HCT116 (cell line): Measurements from ENCODE around the gene CDCP1. TPM values are rescaled to one million over a fixed set of nuclear protein-coding genes. Genes with fewer than 3 reads are reported as not detected.

Experiments
- ATAC-seq: fragments of 200-7000 bp; cut with Tn5 transposase; 2 replicates; pipeline ENCODE4 v1.9.1; 2020; ENCODE audit warnings: mild to moderate bottlenecking, moderate library complexity
- Bru-seq: library from RNA; stranded (reverse); fragments of 400-500 nt; gene quantifications from one replicate; lab custom pipeline; 2021; lab: Mats Ljungman, UMichigan
- BruChase-seq, 2 experiments: library from RNA; stranded (reverse); fragments of 400-500 nt; gene quantifications; one replicate each; lab custom pipeline; 2021; lab: Mats Ljungman, UMichigan
- BruUV-seq: library from RNA; stranded (reverse); fragments of 400-500 nt; replicated peaks from 2 replicates; lab custom pipeline; 2021; lab: Mats Ljungman, UMichigan
- CTCF ChIA-PET: fragments of 300-600 bp; sonication (Branson Sonifier 250); formaldehyde crosslinking; loops from one replicate; lab custom pipeline; 2021; ENCODE audit warnings: antibody characterized with exemption; lab: Charles Lee
- POLR2A ChIA-PET: fragments of 300-600, 350-600 bp; sonication (Branson Sonifier 250); formaldehyde crosslinking; loops from one replicate; lab custom pipeline; 2021; ENCODE audit warnings: antibody characterized with exemption; lab: Charles Lee
- RAD21 ChIA-PET, 2 experiments: fragments of 300-600 bp; sonication (Branson Sonifier 250); formaldehyde crosslinking; loops; one replicate each; lab custom pipeline; 2023; ENCODE audit warnings: low total read pairs in 2 of 2; ENCODE audit not compliant: uncharacterized antibody in 2 of 2, unreplicated experiment in 2 of 2, low non-redundant PET in 1 of 2; lab: Charles Lee
- DNase-seq: peaks from one replicate; pipeline ENCODE4 v3.0.0-alpha.2; 2010; ENCODE audit warnings: low read depth, low spot score
- H2AFZ ChIP-seq: fragments of 200-600 bp; shearing (Covaris generic), sonication (generic); 2 replicates; pipeline ENCODE4 v1.6.1; 2017; ENCODE audit warnings: low read depth, mixed run types, mixed read lengths, antibody characterized with exemption, low read length; ENCODE audit not compliant: poor library complexity, severe bottlenecking
- H3K27ac ChIP-seq: 2 replicates; pipeline ENCODE4 v1.5.1; 2012; ENCODE audit warnings: low read depth, low read length
- H3K27me3 ChIP-seq: fragments of 200-600 bp; sonication (generic); 2 replicates; pipeline ENCODE4 v1.6.1; 2016; ENCODE audit warnings: mixed run types, low read length, mixed read lengths; ENCODE audit not compliant: insufficient read depth
- H3K36me3 ChIP-seq, 2 experiments: fragments of 200-500 bp in 1 of 2; fragments of 200-600 bp in 1 of 2; sonication (Bioruptor generic) in 1 of 2; sonication (generic) in 1 of 2; 2 replicates each; pipeline versions ENCODE4 v1.5.1 to v1.6.1; 2014 to 2016; ENCODE audit warnings: low read length in 2 of 2, inconsistent platforms in 1 of 2, mixed read lengths in 1 of 2, mixed run types in 1 of 2; ENCODE audit not compliant: insufficient read depth in 2 of 2, control insufficient read depth in 1 of 2
- H3K4me1 ChIP-seq, 2 experiments: fragments of 200-600 bp in 1 of 2; sonication (generic) in 1 of 2; 2 replicates each; pipeline versions ENCODE4 v1.5.1 to v1.6.1; 2012 to 2017; ENCODE audit warnings: low read length in 2 of 2, inconsistent platforms in 1 of 2, mild to moderate bottlenecking in 1 of 2, mixed read lengths in 1 of 2, mixed run types in 1 of 2, moderate library complexity in 1 of 2; ENCODE audit not compliant: insufficient read depth in 2 of 2, control insufficient read depth in 1 of 2
- H3K4me2 ChIP-seq: fragments of 200-600 bp; sonication (generic); 2 replicates; pipeline ENCODE4 v1.6.1; 2017; ENCODE audit warnings: mixed run types, low read length, mixed read lengths
- H3K4me3 ChIP-seq, 2 experiments: fragments of 200-600 bp in 1 of 2; sonication (generic) in 1 of 2; replicated peaks in 1 of 2; 2 replicates each; pipeline ENCODE4 v1.5.1; 2011 to 2016; ENCODE audit warnings: low read length in 2 of 2, control low read depth in 1 of 2, low read depth in 1 of 2, mild to moderate bottlenecking in 1 of 2, mixed read lengths in 1 of 2, mixed run types in 1 of 2
- H3K79me2 ChIP-seq: fragments of 200-600 bp; sonication (generic); 2 replicates; pipeline ENCODE4 v1.6.1; 2017; ENCODE audit warnings: mild to moderate bottlenecking, mixed run types, low read length, moderate library complexity, mixed read lengths; ENCODE audit not compliant: insufficient read depth
- H3K9ac ChIP-seq: fragments of 200-600 bp; sonication (generic); 2 replicates; pipeline ENCODE4 v1.6.1; 2016; ENCODE audit warnings: low read length, mixed read lengths
- H3K9me2 ChIP-seq: fragments of 200-600 bp; sonication (generic), shearing (Covaris generic); 2 replicates; pipeline ENCODE4 v1.6.1; 2017; ENCODE audit warnings: mixed run types, mild to moderate bottlenecking, moderate library complexity; ENCODE audit not compliant: insufficient read depth
- H3K9me3 ChIP-seq, 2 experiments: fragments of 200-500 bp in 1 of 2; fragments of 200-600 bp in 1 of 2; sonication (Bioruptor generic) in 1 of 2; sonication (generic) in 1 of 2; 2 replicates each; pipeline ENCODE4 v1.6.1; 2014 to 2017; ENCODE audit warnings: low read length in 2 of 2, mixed read lengths in 2 of 2, inconsistent platforms in 1 of 2, low read depth in 1 of 2, mild to moderate bottlenecking in 1 of 2, mixed run types in 1 of 2, moderate library complexity in 1 of 2; ENCODE audit not compliant: control insufficient read depth in 1 of 2, insufficient read depth in 1 of 2
- H4K20me1 ChIP-seq: fragments of 200-600 bp; sonication (generic), shearing (Covaris generic); 2 replicates; pipeline ENCODE4 v1.6.1; 2017; ENCODE audit warnings: mixed run types, mild to moderate bottlenecking, moderate library complexity; ENCODE audit not compliant: insufficient read depth
- POLR2A ChIP-seq: IDR thresholded peaks from 2 replicates; pipeline ENCODE4 v1.7.0; 2011; ENCODE audit warnings: borderline replicate concordance; ENCODE audit not compliant: insufficient read depth, insufficient read length; ENCODE audit errors: extremely low read depth
- POLR2AphosphoS5 ChIP-seq: IDR thresholded peaks from 2 replicates; pipeline ENCODE4 v1.6.1; 2011; ENCODE audit warnings: mild to moderate bottlenecking, low read depth, low read length, moderate library complexity
- REST ChIP-seq: IDR thresholded peaks from 2 replicates; pipeline ENCODE4 v1.6.1; 2012; ENCODE audit warnings: low read depth
- ZFX ChIP-seq: fragments of 450-650 bp; IDR thresholded peaks from 2 replicates; pipeline ENCODE4 v1.6.1; 2017
- intact Hi-C: fragments of 100-400 bp; cut with micrococcal nuclease; formaldehyde crosslinking; loops from 2 replicates; pipeline ENCODE4 v1.10.0; 2022
- long read RNA-seq: library from polyadenylated mRNA; unstranded; transcript quantifications from one replicate; pipeline ENCODE4 v2.0.0, GENCODE V29; 2021; ENCODE audit not compliant: unreplicated experiment
- polyA plus RNA-seq: library from polyadenylated mRNA; unstranded; fragments of >200 nt; gene quantifications from 2 replicates; pipeline ENCODE4 v1.2.1, GENCODE V29; 2012; ENCODE audit warnings: missing spikeins
- total RNA-seq: library from RNA; stranded (reverse); gene quantifications from one replicate; pipeline ENCODE4 v1.2.1, GENCODE V29; 2021; ENCODE audit not compliant: unreplicated experiment

The CDCP1 gene
- total RNA-seq (196 TPM), Bru-seq, nascent RNA (percentile 99 among the genes with signal in this experiment), BruChase-seq, experiment 1, labeled RNA remaining after a 6-hour chase (percentile 98 among the genes with signal in this experiment), BruChase-seq, experiment 2, labeled RNA remaining after a 2-hour chase (percentile 98 among the genes with signal in this experiment)
- 167 and 184 TPM in 2 replicates for polyA plus RNA-seq
- long read RNA-seq, full-length matches to known transcripts: 37 of 432 reads
- long read RNA-seq, partial matches to known transcripts: 281 of 432 reads
- long read RNA-seq, other reads (novel, unspliced or antisense): 114 of 432 reads

GRCh38 chr3:45145681-45146614 is at the start of gene CDCP1:
Gene CDCP1 (minus strand): TSS chr3:45146378. CDS start chr3:45146287, 91 bp downstream.
- Histone ChIP-seq H3K9ac (peak within 1 kb of the TSS; percentile 99), H4K20me1 (peaks cover 5% of the 10 kb centered on the region; the same call in 1 of the 2 replicates), H3K27me3 (no peaks in the 10 kb centered on the region), H3K4me1 (peaks cover 30 to 50% of the 10 kb centered on the region in 2 experiments), H2AFZ (no peak within 1 kb of the TSS), H3K27ac (peak within 1 kb of the TSS; percentile 92), H3K9me2 (no peaks in the 10 kb centered on the region), H3K79me2 (peaks cover 60% of the 10 kb centered on the region), H3K4me2 (peak within 1 kb of the TSS; percentile 88), H3K4me3 (peak within 1 kb of the TSS; percentile 86 to 97), H3K36me3 (peaks cover 0 to 19% of the 10 kb centered on the region in 2 experiments; a peak in 1 of 4 replicates), H3K9me3 (peaks cover 0 to 3% of the 10 kb centered on the region in 2 experiments; a peak in 2 of 4 replicates)
- TF ChIP-seq REST (no peak), POLR2AphosphoS5 (peak; percentile 96), POLR2A (peak; percentile 86), ZFX (peak; percentile 73)
- DNase-seq: no peak
- BruUV-seq: no TSS peak
- ChIA-PET CTCF (interaction anchor here (1.3 kb wide), 1 partner anchor 64 kb away, joined by 3 read pairs; no protein-coding TSS in a partner anchor), POLR2A (interaction anchor here (1.0 to 3.1 kb wide), 12 partner anchors 8 to 65 kb away, joined by 3 to 21 read pairs (median 6); no protein-coding TSS in a partner anchor), RAD21 (interaction anchor here in 1 of 2 experiments (0.6 kb wide), 1 partner anchor 64 kb away, joined by 3 read pairs; no protein-coding TSS in a partner anchor)
- peak; percentile 98 for ATAC-seq
- intact Hi-C loops: no loop called here
